ENCODE data around the gene EIF1AD. TPM values are rescaled to one million over a fixed set of nuclear protein-coding genes. Genes with fewer than 3 reads are reported as not detected.

Gene EIF1AD
- total RNA-seq, 1 donor from 2014 or later, result 34.9 TPM

DNA sequence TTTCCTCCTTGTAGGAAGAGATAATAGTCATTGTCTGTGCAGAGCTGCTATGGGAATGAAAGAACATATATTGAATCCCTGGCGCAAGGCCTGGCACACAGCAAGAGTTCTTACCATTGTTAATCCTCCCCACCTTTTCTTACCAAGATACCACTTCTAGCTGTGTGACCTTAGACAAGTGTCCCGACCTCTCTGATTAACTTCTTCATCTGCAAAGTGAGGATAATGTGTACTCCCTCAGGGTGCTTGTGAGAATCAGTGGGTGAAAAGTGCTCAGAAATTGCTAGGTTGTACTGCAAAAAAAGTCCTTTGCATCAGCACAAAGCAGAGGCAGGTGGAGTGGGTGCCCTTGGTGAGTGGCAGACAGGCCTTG, 6.1 kb upstream of the EIF1AD start:
- H3K27me3 Mint-ChIP-seq (ENCODE audit: unreplicated experiment), result peaks cover 15% of the 10 kb centered on the region
- H3K36me3 Mint-ChIP-seq (ENCODE audit: low read depth, unreplicated experiment), result no peaks in the 10 kb centered on the region
- H3K4me1 Mint-ChIP-seq (ENCODE audit: unreplicated experiment), result peaks cover 17% of the 10 kb centered on the region
- DNase-seq (ENCODE audit: low spot score), result no peak
- no peak for TF ChIP-seq CTCF (IDR thresholded peaks at IDR 0.05; ENCODE audit: unreplicated experiment)
- H3K9me3 Mint-ChIP-seq (ENCODE audit: unreplicated experiment), result no peaks in the 10 kb centered on the region
- no peak overlapping the region for H3K4me3 Mint-ChIP-seq (ENCODE audit: unreplicated experiment)
- H3K27ac Mint-ChIP-seq (ENCODE audit: unreplicated experiment), result no peak overlapping the region

DNA sequence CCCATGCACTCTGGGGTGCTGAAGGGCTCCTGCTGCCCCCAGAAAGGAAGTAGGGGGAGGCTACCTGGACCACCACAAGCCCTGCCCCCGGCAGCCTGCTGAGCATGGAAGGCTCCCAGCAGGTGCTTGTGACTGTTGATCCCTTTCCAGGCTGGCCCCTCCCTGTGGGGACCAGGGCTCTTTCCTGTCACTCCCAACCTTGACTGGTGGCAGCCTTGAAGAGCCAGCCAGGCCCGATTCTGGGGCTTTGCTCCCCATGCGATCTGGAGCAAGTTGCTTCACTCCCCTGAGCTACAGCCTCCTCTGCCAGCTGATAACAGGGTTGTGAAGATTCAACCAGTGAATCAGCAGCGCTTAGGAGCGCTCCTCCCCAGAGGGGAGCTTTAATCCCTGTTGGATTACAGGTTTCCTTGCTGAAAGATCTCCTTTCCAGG, 5.3 kb upstream of the EIF1AD start:
- H3K9me3 Mint-ChIP-seq (ENCODE audit: unreplicated experiment), result no peaks in the 10 kb centered on the region
- H3K36me3 Mint-ChIP-seq (ENCODE audit: low read depth, unreplicated experiment), result no peaks in the 10 kb centered on the region
- DNase-seq (ENCODE audit: low spot score), result no peak
- H3K27ac Mint-ChIP-seq (ENCODE audit: unreplicated experiment), result no peak overlapping the region
- peaks cover 15% of the 10 kb centered on the region for H3K27me3 Mint-ChIP-seq (ENCODE audit: unreplicated experiment)
- H3K4me1 Mint-ChIP-seq (ENCODE audit: unreplicated experiment), result peaks cover 21% of the 10 kb centered on the region
- no peak overlapping the region for H3K4me3 Mint-ChIP-seq (ENCODE audit: unreplicated experiment)
- TF ChIP-seq CTCF (IDR thresholded peaks at IDR 0.05; ENCODE audit: unreplicated experiment), result no peak

GRCh38 chr11:66006891-66007176, 4.9 kb upstream of the EIF1AD start:
- H3K4me1 Mint-ChIP-seq (ENCODE audit: unreplicated experiment), result peaks cover 23% of the 10 kb centered on the region

GRCh38 chr11:66006134-66006890, 4.4 kb upstream of the EIF1AD start:
- no peaks in the 10 kb centered on the region for H3K36me3 Mint-ChIP-seq (ENCODE audit: low read depth, unreplicated experiment)
- no peak overlapping the region for H3K27ac Mint-ChIP-seq (ENCODE audit: unreplicated experiment)
- DNase-seq (ENCODE audit: low spot score), result no peak
- peaks cover 28% of the 10 kb centered on the region for H3K4me1 Mint-ChIP-seq (ENCODE audit: unreplicated experiment)
- H3K27me3 Mint-ChIP-seq (ENCODE audit: unreplicated experiment), result peaks cover 23% of the 10 kb centered on the region
- TF ChIP-seq CTCF (IDR thresholded peaks at IDR 0.05; ENCODE audit: unreplicated experiment), result no peak
- H3K9me3 Mint-ChIP-seq (ENCODE audit: unreplicated experiment), result no peaks in the 10 kb centered on the region
- no peak overlapping the region for H3K4me3 Mint-ChIP-seq (ENCODE audit: unreplicated experiment)

More at GRCh38 chr11:66006891-66007176, 4.9 kb upstream of the EIF1AD start:
- no peak overlapping the region for H3K27ac Mint-ChIP-seq (ENCODE audit: unreplicated experiment)
- no peak for TF ChIP-seq CTCF (IDR thresholded peaks at IDR 0.05; ENCODE audit: unreplicated experiment)
- H3K9me3 Mint-ChIP-seq (ENCODE audit: unreplicated experiment), result no peaks in the 10 kb centered on the region
- H3K4me3 Mint-ChIP-seq (ENCODE audit: unreplicated experiment), result no peak overlapping the region
- peaks cover 18% of the 10 kb centered on the region for H3K27me3 Mint-ChIP-seq (ENCODE audit: unreplicated experiment)
- DNase-seq (ENCODE audit: low spot score), result no peak
- H3K36me3 Mint-ChIP-seq (ENCODE audit: low read depth, unreplicated experiment), result no peaks in the 10 kb centered on the region

GRCh38 chr11:66004186-66004585, 2.2 kb upstream of the EIF1AD start:
- peaks cover 3% of the 10 kb centered on the region for H3K36me3 Mint-ChIP-seq (ENCODE audit: low read depth, unreplicated experiment)
- H3K9me3 Mint-ChIP-seq (ENCODE audit: unreplicated experiment), result no peaks in the 10 kb centered on the region
- no peak for TF ChIP-seq CTCF (IDR thresholded peaks at IDR 0.05; ENCODE audit: unreplicated experiment)
- DNase-seq (ENCODE audit: low spot score), result no peak
- peaks cover 16% of the 10 kb centered on the region for H3K27me3 Mint-ChIP-seq (ENCODE audit: unreplicated experiment)
- H3K27ac Mint-ChIP-seq (ENCODE audit: unreplicated experiment), result no peak overlapping the region
- no peak overlapping the region for H3K4me3 Mint-ChIP-seq (ENCODE audit: unreplicated experiment)
- H3K4me1 Mint-ChIP-seq (ENCODE audit: unreplicated experiment), result peaks cover 31% of the 10 kb centered on the region

All from endothelial cell (in vitro differentiated cells).